HG03520 (cell line): Measurements from ENCODE around the gene PLA2G4B.

ENCODE experiments used
- ATAC-seq: cut with Tn5 transposase; IDR thresholded peaks from one replicate; pipeline ENCODE4 v1.9.1; 2021; ENCODE audit warnings: mild to moderate bottlenecking, moderate library complexity; ENCODE audit not compliant: unreplicated experiment

The PLA2G4B gene

GRCh38 chr15:41848631-41849030 lies 10.0 kb downstream of the PLA2G4B start:
- ATAC-seq: no peak

GRCh38 chr15:41849204-41849603 lies 10.6 kb downstream of the PLA2G4B start:
- no peak for ATAC-seq

GRCh38 chr15:41849861-41850260 lies 11.2 kb downstream of the PLA2G4B start:
- no peak for ATAC-seq

- no peak for ATAC-seq
These were observed 12.0 kb downstream of the PLA2G4B start for GRCh38 chr15:41850482-41851166.

- no peak for ATAC-seq
These were observed 12.5 kb downstream of the PLA2G4B start for GRCh38 chr15:41851167-41851523.

GRCh38 chr15:41851755-41852370 lies 13.2 kb downstream of the PLA2G4B start:
- no peak for ATAC-seq

- ATAC-seq: no peak
These were observed 14.3 kb downstream of the PLA2G4B start for GRCh38 chr15:41852736-41853590.

- no peak for ATAC-seq
These were observed 15.2 kb downstream of the PLA2G4B start for GRCh38 chr15:41853831-41854230.

GRCh38 chr15:41854443-41854842 lies 15.8 kb downstream of the PLA2G4B start:
- ATAC-seq: no peak

- ATAC-seq: no peak
These were observed 16.8 kb downstream of the PLA2G4B start for GRCh38 chr15:41855261-41855961.

GRCh38 chr15:41856262-41856661 lies 17.6 kb downstream of the PLA2G4B start:
- no peak for ATAC-seq

GRCh38 chr15:41856716-41857115 lies 18.1 kb downstream of the PLA2G4B start:
- ATAC-seq: no peak

GRCh38 chr15:41857316-41857715 lies 18.7 kb downstream of the PLA2G4B start:
- ATAC-seq: no peak

- ATAC-seq: no peak
These were observed 20.1 kb downstream of the PLA2G4B start for GRCh38 chr15:41858756-41859155.

GRCh38 chr15:41860049-41860828 lies 21.6 kb downstream of the PLA2G4B start:
- ATAC-seq: no peak

GRCh38 chr15:41861736-41862356 lies 23.2 kb downstream of the PLA2G4B start:
- no peak for ATAC-seq

GRCh38 chr15:41862515-41863116 lies 24.0 kb downstream of the PLA2G4B start:
- no peak for ATAC-seq

GRCh38 chr15:41865490-41866055 lies 26.9 kb downstream of the PLA2G4B start:
- ATAC-seq: no peak

GRCh38 chr15:41866263-41866703 lies 27.6 kb downstream of the PLA2G4B start:
- no peak for ATAC-seq
